HEK293 (cell line): Measurements from ENCODE around the gene TPR.

Experiments
- CTCF ChIA-PET: fragments of 350-600 bp; formaldehyde crosslinking; extraction: SDS; loops from one replicate; lab custom pipeline; 2021; ENCODE audit warnings: antibody characterized with exemption; lab: Yijun Ruan, JAX
- POLR2A ChIA-PET: fragments of 300-600 bp; formaldehyde crosslinking; extraction: SDS; loops from one replicate; lab custom pipeline; 2020; ENCODE audit warnings: antibody characterized with exemption, inconsistent platforms; lab: Yijun Ruan, JAX
- H3K27ac ChIP-seq: fragments of 200-500 bp; sonication (Bioruptor generic); 2 replicates; pipeline ENCODE4 v1.5.1; 2014; ENCODE audit warnings: low read depth, low read length, control low read depth, inconsistent platforms; ENCODE audit errors: extremely low read depth
- H3K36me3 ChIP-seq, 2 experiments: fragments of 200-500 bp in 1 of 2; sonication (Bioruptor generic) in 1 of 2; 1 replicate in 1 of 2; 2 replicates in 1 of 2; pipeline ENCODE4 v1.5.1; 2014 to 2017; ENCODE audit warnings: inconsistent platforms in 2 of 2, low read length in 2 of 2; ENCODE audit not compliant: control insufficient read depth in 2 of 2, insufficient read depth in 1 of 2
- H3K4me1 ChIP-seq: fragments of 200-500 bp; sonication (Bioruptor generic); 2 replicates; pipeline ENCODE4 v1.5.1; 2014; ENCODE audit warnings: mild to moderate bottlenecking, low read length, inconsistent platforms; ENCODE audit not compliant: control insufficient read depth, insufficient read depth
- H3K4me3 ChIP-seq: 2 replicates; pipeline ENCODE4 v1.5.1; 2011; ENCODE audit warnings: low read depth, mild to moderate bottlenecking, control low read depth, low read length, moderate library complexity
- H3K9me3 ChIP-seq: fragments of 200-500 bp; sonication (Bioruptor generic); 2 replicates; pipeline ENCODE4 v1.5.1; 2014; ENCODE audit warnings: low read depth, low read length, inconsistent platforms; ENCODE audit not compliant: control insufficient read depth, insufficient read depth
- BCL11B ChIP-seq: fragments of 450-650 bp; formaldehyde crosslinking; IDR thresholded peaks from 2 replicates; pipeline ENCODE4 v1.5.1; 2016; ENCODE audit warnings: low read depth, missing biosample characterization, missing genetic modification characterization
- EGR2 ChIP-seq: fragments of 450-650 bp; formaldehyde crosslinking; IDR thresholded peaks from 2 replicates; pipeline ENCODE4 v1.5.1; 2016; ENCODE audit warnings: low read depth, missing biosample characterization, missing genetic modification characterization
- GLIS2 ChIP-seq: fragments of 450-650 bp; formaldehyde crosslinking; IDR thresholded peaks from 2 replicates; pipeline ENCODE4 v1.5.1; 2016; ENCODE audit warnings: missing biosample characterization, missing genetic modification characterization
- ZNF133 ChIP-seq: fragments of 450-650 bp; formaldehyde crosslinking; IDR thresholded peaks from 2 replicates; pipeline ENCODE4 v1.5.1; 2016; ENCODE audit warnings: missing biosample characterization, missing genetic modification characterization
- ZNF2 ChIP-seq: fragments of 450-650 bp; formaldehyde crosslinking; IDR thresholded peaks from 2 replicates; pipeline ENCODE4 v1.5.1; 2016; ENCODE audit warnings: missing biosample characterization, missing genetic modification characterization
- ZNF248 ChIP-seq: fragments of 450-650 bp; formaldehyde crosslinking; IDR thresholded peaks from 2 replicates; pipeline ENCODE4 v1.5.1; 2017; ENCODE audit warnings: missing biosample characterization, missing genetic modification characterization
- ZNF266 ChIP-seq: fragments of 450-650 bp; formaldehyde crosslinking; IDR thresholded peaks from 2 replicates; pipeline ENCODE4 v1.5.1; 2016; ENCODE audit warnings: missing biosample characterization, missing genetic modification characterization, low read depth
- ZNF341 ChIP-seq: fragments of 450-650 bp; formaldehyde crosslinking; IDR thresholded peaks from 2 replicates; pipeline ENCODE4; 2016; ENCODE audit warnings: low read depth, missing biosample characterization, missing genetic modification characterization
- ZNF404 ChIP-seq: fragments of 450-650 bp; formaldehyde crosslinking; IDR thresholded peaks from 2 replicates; pipeline ENCODE4 v1.5.1; 2017; ENCODE audit warnings: missing biosample characterization, missing genetic modification characterization
- ZNF433 ChIP-seq: fragments of 450-650 bp; formaldehyde crosslinking; IDR thresholded peaks from 2 replicates; pipeline ENCODE4 v1.5.1; 2016; ENCODE audit warnings: missing biosample characterization, missing genetic modification characterization, low read depth
- ZNF48 ChIP-seq: fragments of 450-650 bp; formaldehyde crosslinking; IDR thresholded peaks from 2 replicates; pipeline ENCODE4 v1.5.1; 2016; ENCODE audit warnings: missing biosample characterization, missing genetic modification characterization
- ZNF561 ChIP-seq: fragments of 450-650 bp; IDR thresholded peaks from 2 replicates; pipeline ENCODE4 v1.5.1; 2018; ENCODE audit warnings: missing biosample characterization, missing genetic modification characterization, borderline replicate concordance
- ZNF747 ChIP-seq: fragments of 450-650 bp; formaldehyde crosslinking; IDR thresholded peaks from 2 replicates; pipeline ENCODE4 v1.5.1; 2016; ENCODE audit warnings: missing biosample characterization, missing genetic modification characterization
- ZNF837 ChIP-seq: fragments of 450-650 bp; formaldehyde crosslinking; IDR thresholded peaks from 2 replicates; pipeline ENCODE4 v1.5.1; 2016; ENCODE audit warnings: missing biosample characterization, missing genetic modification characterization
- ZSCAN23 ChIP-seq: fragments of 450-650 bp; formaldehyde crosslinking; IDR thresholded peaks from 2 replicates; pipeline ENCODE4 v1.5.1; 2016; ENCODE audit warnings: missing biosample characterization, missing genetic modification characterization
- TF ChIP-seq, protein P1 (sequence below): fragments of 450-650 bp; formaldehyde crosslinking; IDR thresholded peaks from 2 replicates; pipeline ENCODE4 v1.5.0; 2017; ENCODE audit warnings: missing biosample characterization, missing genetic modification characterization, borderline replicate concordance
- TF ChIP-seq, protein P2 (sequence below): fragments of 450-650 bp; formaldehyde crosslinking; IDR thresholded peaks from 2 replicates; pipeline ENCODE4 v1.5.1; 2016; ENCODE audit warnings: missing biosample characterization, missing genetic modification characterization, low read depth
- TF ChIP-seq, protein P3 (sequence below): fragments of 450-650 bp; formaldehyde crosslinking; IDR thresholded peaks from 2 replicates; pipeline ENCODE4 v1.5.1; 2017; ENCODE audit warnings: missing biosample characterization, missing genetic modification characterization
- TF ChIP-seq, protein P4 (sequence below): fragments of 450-650 bp; formaldehyde crosslinking; IDR thresholded peaks from 2 replicates; pipeline ENCODE4 v1.5.1; 2017; ENCODE audit warnings: missing biosample characterization, missing genetic modification characterization
- TF ChIP-seq, protein P5 (sequence below): fragments of 450-650 bp; IDR thresholded peaks from 2 replicates; pipeline ENCODE4 v1.5.1; 2018; ENCODE audit warnings: missing biosample characterization, mild to moderate bottlenecking, missing genetic modification characterization
- TF ChIP-seq, protein P6 (sequence below): fragments of 450-650 bp; formaldehyde crosslinking; IDR thresholded peaks from 2 replicates; pipeline ENCODE4 v1.5.1; 2016; ENCODE audit warnings: missing biosample characterization, missing genetic modification characterization

Gene TPR

DNA sequence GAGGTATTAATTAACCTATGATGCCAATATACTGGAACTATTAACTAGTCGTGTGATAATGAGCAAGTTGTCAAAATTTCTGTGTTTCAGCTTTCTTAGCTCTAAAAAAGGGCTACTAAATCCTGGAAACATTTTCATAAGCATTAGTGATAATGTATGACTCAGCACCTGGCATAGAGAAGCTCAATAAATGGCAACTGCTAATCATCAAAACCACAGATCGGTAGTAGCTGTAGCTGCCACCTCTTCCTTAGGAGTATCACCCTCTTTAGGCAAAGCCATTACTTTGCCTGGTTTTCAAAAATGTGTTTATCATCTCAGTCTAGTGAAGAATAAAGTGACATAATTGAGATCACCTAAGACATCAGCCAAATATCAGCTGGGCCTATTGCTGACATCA is 75.5 kb downstream of the TPR start:
- Histone ChIP-seq H3K4me1 (no peaks in the 10 kb centered on the region), H3K4me3 (no peak overlapping the region), H3K36me3 (no peaks in the 10 kb centered on the region), H3K9me3 (no peaks in the 10 kb centered on the region), H3K27ac (no peak overlapping the region)
- ChIA-PET POLR2A (no interaction called here), CTCF (no interaction called here)
- TF ChIP-seq ZNF133 (tag by site-specific recombination) (no peak), BCL11B (tag by site-specific recombination) (no peak), ZNF248 (no peak), ZNF433 (tag by site-specific recombination) (no peak)
- TF ChIP-seq, protein P1, sequence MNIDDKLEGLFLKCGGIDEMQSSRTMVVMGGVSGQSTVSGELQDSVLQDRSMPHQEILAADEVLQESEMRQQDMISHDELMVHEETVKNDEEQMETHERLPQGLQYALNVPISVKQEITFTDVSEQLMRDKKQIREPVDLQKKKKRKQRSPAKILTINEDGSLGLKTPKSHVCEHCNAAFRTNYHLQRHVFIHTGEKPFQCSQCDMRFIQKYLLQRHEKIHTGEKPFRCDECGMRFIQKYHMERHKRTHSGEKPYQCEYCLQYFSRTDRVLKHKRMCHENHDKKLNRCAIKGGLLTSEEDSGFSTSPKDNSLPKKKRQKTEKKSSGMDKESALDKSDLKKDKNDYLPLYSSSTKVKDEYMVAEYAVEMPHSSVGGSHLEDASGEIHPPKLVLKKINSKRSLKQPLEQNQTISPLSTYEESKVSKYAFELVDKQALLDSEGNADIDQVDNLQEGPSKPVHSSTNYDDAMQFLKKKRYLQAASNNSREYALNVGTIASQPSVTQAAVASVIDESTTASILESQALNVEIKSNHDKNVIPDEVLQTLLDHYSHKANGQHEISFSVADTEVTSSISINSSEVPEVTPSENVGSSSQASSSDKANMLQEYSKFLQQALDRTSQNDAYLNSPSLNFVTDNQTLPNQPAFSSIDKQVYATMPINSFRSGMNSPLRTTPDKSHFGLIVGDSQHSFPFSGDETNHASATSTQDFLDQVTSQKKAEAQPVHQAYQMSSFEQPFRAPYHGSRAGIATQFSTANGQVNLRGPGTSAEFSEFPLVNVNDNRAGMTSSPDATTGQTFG, result no peak

DNA sequence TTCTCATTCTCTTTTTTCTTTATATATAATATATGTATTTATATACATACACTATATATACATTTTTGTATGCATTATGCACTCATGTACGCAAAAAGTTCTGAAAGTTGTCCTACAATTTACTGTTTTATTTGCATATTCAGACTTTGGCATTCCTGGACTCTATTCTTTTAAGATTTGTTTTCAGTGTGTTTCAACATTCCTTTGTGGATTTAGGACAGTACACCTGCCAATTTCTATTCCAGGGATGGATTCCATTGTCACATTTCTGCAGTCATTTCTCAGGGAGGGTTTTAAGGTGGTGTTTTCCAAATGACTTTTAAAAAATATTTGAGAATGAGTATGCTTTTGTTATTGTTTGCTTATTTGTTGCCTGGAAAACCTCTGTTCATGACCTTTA is 76.2 kb downstream of the TPR start:
- Histone ChIP-seq H3K9me3 (no peaks in the 10 kb centered on the region), H3K4me3 (no peak overlapping the region), H3K27ac (no peak overlapping the region), H3K36me3 (no peaks in the 10 kb centered on the region), H3K4me1 (no peaks in the 10 kb centered on the region)
- POLR2A ChIA-PET, result no interaction called here
- TF ChIP-seq, protein P2, sequence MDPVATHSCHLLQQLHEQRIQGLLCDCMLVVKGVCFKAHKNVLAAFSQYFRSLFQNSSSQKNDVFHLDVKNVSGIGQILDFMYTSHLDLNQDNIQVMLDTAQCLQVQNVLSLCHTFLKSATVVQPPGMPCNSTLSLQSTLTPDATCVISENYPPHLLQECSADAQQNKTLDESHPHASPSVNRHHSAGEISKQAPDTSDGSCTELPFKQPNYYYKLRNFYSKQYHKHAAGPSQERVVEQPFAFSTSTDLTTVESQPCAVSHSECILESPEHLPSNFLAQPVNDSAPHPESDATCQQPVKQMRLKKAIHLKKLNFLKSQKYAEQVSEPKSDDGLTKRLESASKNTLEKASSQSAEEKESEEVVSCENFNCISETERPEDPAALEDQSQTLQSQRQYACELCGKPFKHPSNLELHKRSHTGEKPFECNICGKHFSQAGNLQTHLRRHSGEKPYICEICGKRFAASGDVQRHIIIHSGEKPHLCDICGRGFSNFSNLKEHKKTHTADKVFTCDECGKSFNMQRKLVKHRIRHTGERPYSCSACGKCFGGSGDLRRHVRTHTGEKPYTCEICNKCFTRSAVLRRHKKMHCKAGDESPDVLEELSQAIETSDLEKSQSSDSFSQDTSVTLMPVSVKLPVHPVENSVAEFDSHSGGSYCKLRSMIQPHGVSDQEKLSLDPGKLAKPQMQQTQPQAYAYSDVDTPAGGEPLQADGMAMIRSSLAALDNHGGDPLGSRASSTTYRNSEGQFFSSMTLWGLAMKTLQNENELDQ (tag by site-specific recombination), result no peak
- TF ChIP-seq ZNF837 (tag by site-specific recombination), result no peak
- TF ChIP-seq, protein P3, sequence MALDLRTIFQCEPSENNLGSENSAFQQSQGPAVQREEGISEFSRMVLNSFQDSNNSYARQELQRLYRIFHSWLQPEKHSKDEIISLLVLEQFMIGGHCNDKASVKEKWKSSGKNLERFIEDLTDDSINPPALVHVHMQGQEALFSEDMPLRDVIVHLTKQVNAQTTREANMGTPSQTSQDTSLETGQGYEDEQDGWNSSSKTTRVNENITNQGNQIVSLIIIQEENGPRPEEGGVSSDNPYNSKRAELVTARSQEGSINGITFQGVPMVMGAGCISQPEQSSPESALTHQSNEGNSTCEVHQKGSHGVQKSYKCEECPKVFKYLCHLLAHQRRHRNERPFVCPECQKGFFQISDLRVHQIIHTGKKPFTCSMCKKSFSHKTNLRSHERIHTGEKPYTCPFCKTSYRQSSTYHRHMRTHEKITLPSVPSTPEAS, result no peak
- no peak for TF ChIP-seq ZNF2 (tag by site-specific recombination)
- TF ChIP-seq ZSCAN23, result no peak
- TF ChIP-seq ZNF747 (tag by site-specific recombination), result no peak
- no peak for TF ChIP-seq ZNF48 (tag by site-specific recombination)
- TF ChIP-seq, protein P4, sequence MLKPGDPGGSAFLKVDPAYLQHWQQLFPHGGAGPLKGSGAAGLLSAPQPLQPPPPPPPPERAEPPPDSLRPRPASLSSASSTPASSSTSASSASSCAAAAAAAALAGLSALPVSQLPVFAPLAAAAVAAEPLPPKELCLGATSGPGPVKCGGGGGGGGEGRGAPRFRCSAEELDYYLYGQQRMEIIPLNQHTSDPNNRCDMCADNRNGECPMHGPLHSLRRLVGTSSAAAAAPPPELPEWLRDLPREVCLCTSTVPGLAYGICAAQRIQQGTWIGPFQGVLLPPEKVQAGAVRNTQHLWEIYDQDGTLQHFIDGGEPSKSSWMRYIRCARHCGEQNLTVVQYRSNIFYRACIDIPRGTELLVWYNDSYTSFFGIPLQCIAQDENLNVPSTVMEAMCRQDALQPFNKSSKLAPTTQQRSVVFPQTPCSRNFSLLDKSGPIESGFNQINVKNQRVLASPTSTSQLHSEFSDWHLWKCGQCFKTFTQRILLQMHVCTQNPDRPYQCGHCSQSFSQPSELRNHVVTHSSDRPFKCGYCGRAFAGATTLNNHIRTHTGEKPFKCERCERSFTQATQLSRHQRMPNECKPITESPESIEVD (tag by site-specific recombination), result no peak
- TF ChIP-seq EGR2 (tag by site-specific recombination), result no peak
- CTCF ChIA-PET, result no interaction called here

DNA sequence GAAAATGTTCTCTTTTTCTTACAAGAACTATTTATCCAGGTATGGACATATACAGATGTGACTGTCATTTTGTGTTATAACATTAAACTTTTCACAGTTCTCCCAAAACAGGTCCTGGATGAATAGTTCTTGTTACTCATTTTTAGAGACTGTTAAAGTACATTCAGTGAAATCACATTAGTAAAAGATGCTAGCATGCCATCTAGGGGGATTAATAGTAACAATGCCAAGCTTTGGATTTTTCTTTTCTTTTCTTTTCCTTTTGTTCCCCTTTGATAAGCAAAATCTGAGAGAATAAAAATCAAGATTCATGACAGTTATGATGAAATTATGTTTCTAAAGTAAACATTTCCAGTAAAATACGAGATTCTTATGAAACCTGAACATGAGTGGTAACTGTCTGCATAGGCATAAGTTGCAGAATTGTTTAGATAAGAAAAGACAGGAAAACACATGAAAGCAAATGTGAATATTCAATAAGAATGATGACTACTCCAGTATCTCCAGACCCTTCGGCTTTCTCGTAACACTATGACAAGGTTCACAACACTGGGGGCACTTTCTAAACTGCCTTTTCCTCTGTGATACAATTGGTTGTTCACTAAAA is 77.5 kb downstream of the TPR start:
- Histone ChIP-seq H3K36me3 (no peaks in the 10 kb centered on the region), H3K4me3 (no peak overlapping the region), H3K27ac (no peak overlapping the region), H3K4me1 (no peaks in the 10 kb centered on the region), H3K9me3 (no peaks in the 10 kb centered on the region)
- ChIA-PET POLR2A (no interaction called here), CTCF (interaction anchor here (0.7 kb wide), 1 partner anchor 57 kb away, joined by 3 read pairs; no protein-coding TSS in a partner anchor)
- no peak for TF ChIP-seq ZNF341
- TF ChIP-seq, protein P5, sequence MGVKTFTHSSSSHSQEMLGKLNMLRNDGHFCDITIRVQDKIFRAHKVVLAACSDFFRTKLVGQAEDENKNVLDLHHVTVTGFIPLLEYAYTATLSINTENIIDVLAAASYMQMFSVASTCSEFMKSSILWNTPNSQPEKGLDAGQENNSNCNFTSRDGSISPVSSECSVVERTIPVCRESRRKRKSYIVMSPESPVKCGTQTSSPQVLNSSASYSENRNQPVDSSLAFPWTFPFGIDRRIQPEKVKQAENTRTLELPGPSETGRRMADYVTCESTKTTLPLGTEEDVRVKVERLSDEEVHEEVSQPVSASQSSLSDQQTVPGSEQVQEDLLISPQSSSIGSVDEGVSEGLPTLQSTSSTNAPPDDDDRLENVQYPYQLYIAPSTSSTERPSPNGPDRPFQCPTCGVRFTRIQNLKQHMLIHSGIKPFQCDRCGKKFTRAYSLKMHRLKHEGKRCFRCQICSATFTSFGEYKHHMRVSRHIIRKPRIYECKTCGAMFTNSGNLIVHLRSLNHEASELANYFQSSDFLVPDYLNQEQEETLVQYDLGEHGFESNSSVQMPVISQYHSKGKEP, result no peak
- no peak for TF ChIP-seq ZNF561 (tag by site-specific recombination)
- TF ChIP-seq, protein P6, sequence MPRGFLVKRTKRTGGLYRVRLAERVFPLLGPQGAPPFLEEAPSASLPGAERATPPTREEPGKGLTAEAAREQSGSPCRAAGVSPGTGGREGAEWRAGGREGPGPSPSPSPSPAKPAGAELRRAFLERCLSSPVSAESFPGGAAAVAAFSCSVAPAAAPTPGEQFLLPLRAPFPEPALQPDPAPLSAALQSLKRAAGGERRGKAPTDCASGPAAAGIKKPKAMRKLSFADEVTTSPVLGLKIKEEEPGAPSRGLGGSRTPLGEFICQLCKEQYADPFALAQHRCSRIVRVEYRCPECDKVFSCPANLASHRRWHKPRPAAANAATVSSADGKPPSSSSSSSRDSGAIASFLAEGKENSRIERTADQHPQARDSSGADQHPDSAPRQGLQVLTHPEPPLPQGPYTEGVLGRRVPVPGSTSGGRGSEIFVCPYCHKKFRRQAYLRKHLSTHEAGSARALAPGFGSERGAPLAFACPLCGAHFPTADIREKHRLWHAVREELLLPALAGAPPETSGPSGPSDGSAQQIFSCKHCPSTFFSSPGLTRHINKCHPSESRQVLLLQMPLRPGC (tag by site-specific recombination), result no peak
- TF ChIP-seq GLIS2 (tag by site-specific recombination), result no peak
- no peak for TF ChIP-seq ZNF266
- TF ChIP-seq ZNF404 (tag by site-specific recombination), result no peak
